GM12864 (cell line): ENCODE data around the gene NEURL1B.

Experiments used
- DNase-seq: peaks from one replicate; pipeline ENCODE4 v3.0.0-alpha.2; 2011; ENCODE audit warnings: low read depth
- H3K4me3 ChIP-seq: 2 replicates; pipeline ENCODE4 v1.5.1; 2011; ENCODE audit warnings: mild to moderate bottlenecking, low read depth, low read length, control low read depth
- TF ChIP-seq, protein P1 (sequence below): IDR thresholded peaks from 2 replicates; pipeline ENCODE4 v1.5.1; 2011; ENCODE audit warnings: low read depth, mild to moderate bottlenecking, moderate library complexity, low read length, control low read depth, inconsistent platforms; ENCODE audit errors: missing control alignments

NEURL1B gene

GRCh38 chr5:172640139-172640538 is 924 bp upstream of the NEURL1B start:
- no peak for DNase-seq
- no peak overlapping the region for H3K4me3 ChIP-seq
- TF ChIP-seq, protein P1, sequence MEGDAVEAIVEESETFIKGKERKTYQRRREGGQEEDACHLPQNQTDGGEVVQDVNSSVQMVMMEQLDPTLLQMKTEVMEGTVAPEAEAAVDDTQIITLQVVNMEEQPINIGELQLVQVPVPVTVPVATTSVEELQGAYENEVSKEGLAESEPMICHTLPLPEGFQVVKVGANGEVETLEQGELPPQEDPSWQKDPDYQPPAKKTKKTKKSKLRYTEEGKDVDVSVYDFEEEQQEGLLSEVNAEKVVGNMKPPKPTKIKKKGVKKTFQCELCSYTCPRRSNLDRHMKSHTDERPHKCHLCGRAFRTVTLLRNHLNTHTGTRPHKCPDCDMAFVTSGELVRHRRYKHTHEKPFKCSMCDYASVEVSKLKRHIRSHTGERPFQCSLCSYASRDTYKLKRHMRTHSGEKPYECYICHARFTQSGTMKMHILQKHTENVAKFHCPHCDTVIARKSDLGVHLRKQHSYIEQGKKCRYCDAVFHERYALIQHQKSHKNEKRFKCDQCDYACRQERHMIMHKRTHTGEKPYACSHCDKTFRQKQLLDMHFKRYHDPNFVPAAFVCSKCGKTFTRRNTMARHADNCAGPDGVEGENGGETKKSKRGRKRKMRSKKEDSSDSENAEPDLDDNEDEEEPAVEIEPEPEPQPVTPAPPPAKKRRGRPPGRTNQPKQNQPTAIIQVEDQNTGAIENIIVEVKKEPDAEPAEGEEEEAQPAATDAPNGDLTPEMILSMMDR, result no peak

DNA sequence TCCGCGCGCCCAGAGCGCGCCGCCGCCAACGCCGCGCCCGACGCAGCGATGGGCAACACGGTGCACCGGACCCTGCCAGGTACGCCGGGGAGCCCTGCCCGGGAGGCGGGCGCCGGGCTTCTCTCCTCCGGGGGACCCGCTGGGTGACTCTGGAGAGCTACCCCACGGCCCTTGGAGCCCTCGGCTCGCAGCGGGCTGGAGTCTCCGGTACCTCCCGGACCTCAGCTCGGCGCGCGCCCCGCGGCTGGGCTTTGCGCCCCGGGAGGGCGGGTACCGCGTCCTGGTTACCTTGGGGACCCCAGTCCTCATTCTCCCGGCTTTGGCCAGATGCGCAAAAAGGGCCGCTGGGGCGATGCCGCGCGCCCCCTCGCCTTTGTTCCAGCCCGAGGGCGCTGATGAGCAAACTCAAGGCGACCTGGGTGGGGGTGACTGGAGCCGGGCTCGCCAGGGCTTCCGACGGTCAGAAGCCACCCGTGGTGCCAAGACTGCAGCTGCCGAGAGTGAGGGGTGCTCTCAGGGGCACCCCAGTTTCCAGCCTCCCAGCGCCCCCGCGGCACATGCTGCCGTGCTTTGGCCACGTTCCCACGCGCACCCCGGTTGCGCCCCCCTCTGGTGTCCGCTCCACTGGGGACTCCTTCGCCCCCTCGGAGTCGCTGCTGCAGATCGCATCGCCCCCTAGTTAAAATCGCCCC is 442 bp downstream of the NEURL1B start:
- DNase-seq, result no peak
- no peak overlapping the region; the same call in 1 of the 2 replicates for H3K4me3 ChIP-seq

GRCh38 chr5:172642051-172642409 is 967 bp downstream of the NEURL1B start:
- no peak overlapping the region for H3K4me3 ChIP-seq
- TF ChIP-seq, protein P1, result no peak
- no peak for DNase-seq

More for the DNA sequence above, 442 bp downstream of the NEURL1B start:
- TF ChIP-seq, protein P1, result no peak

GRCh38 chr5:172642486-172642885 is 1.4 kb downstream of the NEURL1B start:
- TF ChIP-seq, protein P1, result no peak
- H3K4me3 ChIP-seq, result no peak overlapping the region
- no peak for DNase-seq

DNA sequence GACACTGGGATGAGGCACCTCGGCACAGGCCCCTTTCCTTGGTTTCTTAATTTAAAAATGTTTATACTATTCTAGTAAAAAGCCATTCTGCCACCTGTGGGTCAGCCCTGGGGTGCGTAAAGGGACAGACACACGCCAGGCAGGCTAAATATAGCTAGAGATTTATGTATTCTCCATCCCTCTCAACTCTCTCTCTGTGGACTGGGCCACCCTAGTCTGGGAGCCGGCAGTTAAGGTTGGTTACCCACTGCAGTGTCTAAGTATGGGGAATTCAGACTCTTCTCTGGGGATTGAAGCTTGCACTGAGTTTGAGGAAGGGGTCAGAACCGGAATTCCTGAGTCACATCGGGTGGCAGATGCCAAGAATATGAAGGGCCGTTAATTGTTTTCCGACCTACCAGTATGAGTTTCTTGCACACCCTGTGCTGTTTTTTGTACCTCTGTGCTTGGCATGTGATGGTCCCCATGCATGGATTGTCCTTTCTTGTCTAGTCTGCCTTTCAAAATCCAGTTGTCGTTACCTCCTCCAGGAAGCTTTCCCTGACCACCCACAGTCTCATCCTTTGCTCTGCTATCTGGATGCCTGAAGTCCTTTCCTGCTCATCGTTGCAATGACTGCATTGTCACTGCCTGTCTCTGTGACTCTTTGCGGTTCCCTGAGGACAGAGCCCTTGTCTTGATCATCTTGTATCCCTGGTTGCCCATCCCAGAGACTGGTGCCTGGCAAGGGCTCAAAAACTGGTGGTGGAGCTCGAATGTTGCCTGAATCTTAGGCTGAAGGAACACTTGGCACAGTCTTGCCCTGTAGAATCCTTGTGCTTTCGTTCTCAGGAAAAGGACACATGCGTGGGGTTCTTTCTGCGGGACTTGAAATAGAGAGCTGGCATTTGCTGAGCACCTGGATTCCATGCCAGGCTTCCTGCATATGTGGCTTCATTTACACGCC is 2.1 kb downstream of the NEURL1B start:
- TF ChIP-seq, protein P1, result no peak
- no peak for DNase-seq
- no peak overlapping the region for H3K4me3 ChIP-seq

GRCh38 chr5:172644266-172644665 is 3.2 kb downstream of the NEURL1B start:
- H3K4me3 ChIP-seq, result no peak overlapping the region
- TF ChIP-seq, protein P1, result no peak
- DNase-seq, result no peak
